ENCODE results near the gene RPL9. TPM values are rescaled to one million over a fixed set of nuclear protein-coding genes. Genes with fewer than 3 reads are reported as not detected.

Gene RPL9
- total and polyA plus RNA-seq, 2 of the 8 experiments (the other 6 are each of a cell fraction or from before 2014, with no cell fraction given), result 1,161 to 1,184 TPM

DNA sequence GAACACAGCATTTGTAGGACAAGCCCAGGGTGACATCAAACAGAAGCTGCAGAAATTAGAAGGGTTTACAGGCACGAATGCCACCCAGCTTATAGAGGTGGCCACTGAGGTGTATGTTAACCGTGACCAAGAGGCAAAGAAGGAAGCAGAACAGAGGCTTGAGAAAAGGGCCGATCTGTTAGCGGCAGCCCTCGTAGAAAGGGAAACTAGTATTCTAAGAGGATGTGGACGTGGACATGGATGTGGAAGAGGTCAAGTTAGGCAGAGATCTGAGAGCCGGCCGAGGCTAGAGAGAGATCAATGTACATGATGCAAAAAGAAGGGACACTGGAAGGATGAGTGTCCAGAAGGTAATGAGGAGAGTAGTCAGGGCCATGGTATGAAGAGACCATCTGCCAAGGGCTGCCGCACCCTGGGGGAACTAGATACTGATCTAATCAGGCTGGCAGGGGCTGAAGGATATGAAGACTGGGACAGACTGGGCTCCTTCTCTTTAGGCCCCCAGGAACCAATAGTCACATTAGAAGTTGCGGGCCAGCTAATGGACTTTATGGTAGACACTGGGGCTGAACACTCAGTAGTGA is 27.6 kb upstream of the RPL9 start (continued):
- TF ChIP-seq RBBP5 (IDR thresholded peaks at IDR 0.05; ENCODE audit: borderline replicate concordance, low read depth, low read length) (no peak), MAFK (IDR thresholded peaks at IDR 0.05; ENCODE audit: low read depth, low read length) (no peak), EP300 (IDR thresholded peaks at IDR 0.05; ENCODE audit: borderline replicate concordance in 1 of 2, low read depth in 2 of 2, low read length in 2 of 2) (no peak), TBP (IDR thresholded peaks at IDR 0.05; ENCODE audit: low read depth, low read length) (no peak), SAP30 (IDR thresholded peaks at IDR 0.05; ENCODE audit: insufficient read depth, insufficient replicate concordance, low read length) (no peak), CHD2 (IDR thresholded peaks at IDR 0.05; ENCODE audit: low read length) (no peak)

Measured in H1 (cell line).